HFFc6 (cell line): Measurements from ENCODE around the gene SRRM4. TPM values are rescaled to one million over a fixed set of nuclear protein-coding genes. Genes with fewer than 3 reads are reported as not detected.

ENCODE experiments used
- DNase-seq: peaks from one replicate; pipeline ENCODE4 v3.0.0-alpha.2; 2018
- H3K27ac Mint-ChIP-seq: 2 replicates; pipeline ENCODE4 v1.8.0; 2020; ENCODE audit warnings: mild to moderate bottlenecking, mixed read lengths
- H3K27me3 Mint-ChIP-seq: 2 replicates; pipeline ENCODE4 v1.8.0; 2021; ENCODE audit warnings: mild to moderate bottlenecking, moderate library complexity, mixed read lengths; ENCODE audit not compliant: insufficient read depth
- H3K36me3 Mint-ChIP-seq: 2 replicates; pipeline ENCODE4 v1.8.0; 2021; ENCODE audit warnings: low read depth, mixed read lengths
- H3K4me1 Mint-ChIP-seq: 2 replicates; pipeline ENCODE4 v1.8.0; 2020; ENCODE audit warnings: low read depth, mixed read lengths
- H3K4me3 Mint-ChIP-seq: 2 replicates; pipeline ENCODE4 v1.8.0; 2020; ENCODE audit warnings: mild to moderate bottlenecking, moderate library complexity, mixed read lengths
- H3K9me3 Mint-ChIP-seq: 2 replicates; pipeline ENCODE4 v1.8.0; 2020; ENCODE audit warnings: mild to moderate bottlenecking, mixed read lengths
- CTCF ChIP-seq: fragments of 200-600 bp; sonication (generic); IDR thresholded peaks from 2 replicates; pipeline ENCODE4 v1.5.0; 2021; ENCODE audit warnings: antibody characterized with exemption, mild to moderate bottlenecking
- total RNA-seq, 6 experiments: library from RNA; stranded (reverse); fragmentation: NEBNext Ultra II Directional; extraction: Animal tissue kit (Norgen Biotek cat#: 25700); gene quantifications; 2 replicates in 1 of 6; 3 replicates in 5 of 6; pipeline ENCODE4 v1.2.3, GENCODE V29; 2021

SRRM4 gene
- total RNA-seq, 6 experiments from 2014 or later, result not detected

- Mint-ChIP-seq H3K4me3 (no peak overlapping the region), H3K4me1 (no peaks in the 10 kb centered on the region), H3K27me3 (no peaks in the 10 kb centered on the region; the same call in none of the 2 replicates), H3K9me3 (peaks cover 43% of the 10 kb centered on the region), H3K36me3 (0 out of 2 replicates have a peak, but pooled peaks cover under 1% of the 10 kb centered on the region), H3K27ac (no peak overlapping the region)
- DNase-seq, result no peak
- TF ChIP-seq CTCF, result no peak
Measured at GRCh38 chr12:119011231-119011630, 29.9 kb downstream of the SRRM4 start.

GRCh38 chr12:119012179-119012578 is 30.8 kb downstream of the SRRM4 start:
- Mint-ChIP-seq H3K27me3 (no peaks in the 10 kb centered on the region; the same call in none of the 2 replicates), H3K4me3 (no peak overlapping the region), H3K4me1 (no peaks in the 10 kb centered on the region), H3K27ac (no peak overlapping the region), H3K36me3 (no peaks in the 10 kb centered on the region), H3K9me3 (peaks cover 43% of the 10 kb centered on the region)
- no peak for DNase-seq
- TF ChIP-seq CTCF, result no peak

- Mint-ChIP-seq H3K4me1 (no peaks in the 10 kb centered on the region), H3K9me3 (peaks cover 47% of the 10 kb centered on the region), H3K27ac (no peak overlapping the region), H3K27me3 (no peaks in the 10 kb centered on the region; the same call in none of the 2 replicates), H3K36me3 (no peaks in the 10 kb centered on the region), H3K4me3 (no peak overlapping the region)
- no peak for TF ChIP-seq CTCF
- no peak for DNase-seq
Measured at GRCh38 chr12:119013023-119013422, 31.7 kb downstream of the SRRM4 start.

- no peak for DNase-seq
- no peaks in the 10 kb centered on the region; the same call in 1 of the 2 replicates for H3K27me3 Mint-ChIP-seq
- no peak overlapping the region for H3K27ac Mint-ChIP-seq
- H3K9me3 Mint-ChIP-seq, result peaks cover 55% of the 10 kb centered on the region
- TF ChIP-seq CTCF, result no peak
- no peak overlapping the region for H3K4me3 Mint-ChIP-seq
- no peaks in the 10 kb centered on the region for H3K4me1 Mint-ChIP-seq
- no peaks in the 10 kb centered on the region for H3K36me3 Mint-ChIP-seq
Measured at GRCh38 chr12:119014368-119014767, 33.0 kb downstream of the SRRM4 start.

GRCh38 chr12:119016715-119017114 is 35.4 kb downstream of the SRRM4 start:
- TF ChIP-seq CTCF, result no peak
- H3K9me3 Mint-ChIP-seq, result peaks cover 61% of the 10 kb centered on the region
- H3K36me3 Mint-ChIP-seq, result no peaks in the 10 kb centered on the region
- peaks cover 2% of the 10 kb centered on the region for H3K27me3 Mint-ChIP-seq
- H3K4me3 Mint-ChIP-seq, result no peak overlapping the region
- no peak for DNase-seq
- no peaks in the 10 kb centered on the region for H3K4me1 Mint-ChIP-seq
- H3K27ac Mint-ChIP-seq, result no peak overlapping the region

GRCh38 chr12:119019166-119019565 is 37.8 kb downstream of the SRRM4 start:
- TF ChIP-seq CTCF, result no peak
- H3K9me3 Mint-ChIP-seq, result peaks cover 67% of the 10 kb centered on the region

More at GRCh38 chr12:119019166-119019565, 37.8 kb downstream of the SRRM4 start:
- no peak overlapping the region for H3K27ac Mint-ChIP-seq
- no peak for DNase-seq
- no peaks in the 10 kb centered on the region for H3K4me1 Mint-ChIP-seq
- no peaks in the 10 kb centered on the region for H3K36me3 Mint-ChIP-seq
- no peak overlapping the region for H3K4me3 Mint-ChIP-seq
- peaks cover 2% of the 10 kb centered on the region for H3K27me3 Mint-ChIP-seq
